ENCODE data around the gene DHFR.

DNA sequence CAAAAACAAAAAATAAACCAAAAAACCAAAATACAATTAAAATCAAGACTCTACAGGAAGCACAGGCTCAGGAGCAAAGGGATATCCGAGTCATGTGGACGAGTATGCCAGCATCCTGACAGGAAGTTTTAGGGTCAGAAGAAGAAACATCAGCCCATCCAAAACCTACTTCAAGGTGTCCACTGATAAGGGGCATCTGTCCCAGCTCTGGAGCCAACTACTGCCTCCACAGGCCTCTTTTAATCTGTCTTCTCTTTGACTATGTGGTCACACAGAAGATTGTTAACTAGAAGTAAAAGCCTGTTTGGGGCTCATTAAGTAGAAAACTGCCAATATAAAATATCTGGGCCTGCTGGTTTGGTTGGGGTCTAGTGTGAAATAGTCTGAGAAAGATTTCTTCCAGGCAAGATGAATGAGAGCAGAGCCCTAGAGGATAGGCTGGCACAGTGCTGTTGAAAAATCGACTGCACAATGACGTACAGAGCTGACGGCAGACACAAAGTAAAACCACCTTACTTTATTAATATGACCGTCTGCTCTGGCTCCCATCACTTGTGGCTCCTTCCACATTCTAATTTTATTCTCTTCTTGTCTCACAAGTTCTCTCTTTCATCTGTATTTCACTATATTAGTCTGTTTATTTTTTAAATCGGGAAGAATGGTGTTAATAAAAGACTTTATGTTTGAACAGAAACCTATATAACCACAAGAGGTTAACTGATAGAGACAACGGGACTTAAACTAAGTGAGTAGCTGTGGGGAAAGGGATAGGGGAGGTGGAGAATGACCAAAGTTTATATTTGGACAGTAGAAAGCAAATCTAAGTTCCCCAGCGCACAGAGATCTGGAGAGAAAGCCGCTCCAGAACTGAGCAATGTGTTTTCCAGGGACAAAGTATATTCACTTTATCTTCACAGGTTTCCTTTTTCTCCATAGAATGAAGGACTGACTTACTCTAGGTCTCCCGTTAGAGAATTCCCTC is 23.2 kb downstream of the DHFR start:
- TF ChIP-seq, protein P1, sequence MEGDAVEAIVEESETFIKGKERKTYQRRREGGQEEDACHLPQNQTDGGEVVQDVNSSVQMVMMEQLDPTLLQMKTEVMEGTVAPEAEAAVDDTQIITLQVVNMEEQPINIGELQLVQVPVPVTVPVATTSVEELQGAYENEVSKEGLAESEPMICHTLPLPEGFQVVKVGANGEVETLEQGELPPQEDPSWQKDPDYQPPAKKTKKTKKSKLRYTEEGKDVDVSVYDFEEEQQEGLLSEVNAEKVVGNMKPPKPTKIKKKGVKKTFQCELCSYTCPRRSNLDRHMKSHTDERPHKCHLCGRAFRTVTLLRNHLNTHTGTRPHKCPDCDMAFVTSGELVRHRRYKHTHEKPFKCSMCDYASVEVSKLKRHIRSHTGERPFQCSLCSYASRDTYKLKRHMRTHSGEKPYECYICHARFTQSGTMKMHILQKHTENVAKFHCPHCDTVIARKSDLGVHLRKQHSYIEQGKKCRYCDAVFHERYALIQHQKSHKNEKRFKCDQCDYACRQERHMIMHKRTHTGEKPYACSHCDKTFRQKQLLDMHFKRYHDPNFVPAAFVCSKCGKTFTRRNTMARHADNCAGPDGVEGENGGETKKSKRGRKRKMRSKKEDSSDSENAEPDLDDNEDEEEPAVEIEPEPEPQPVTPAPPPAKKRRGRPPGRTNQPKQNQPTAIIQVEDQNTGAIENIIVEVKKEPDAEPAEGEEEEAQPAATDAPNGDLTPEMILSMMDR (IDR thresholded peaks at IDR 0.05) = no peak
- no peak for TF ChIP-seq POLR2A (IDR thresholded peaks at IDR 0.05)
